Testis (tissue), 3 donors: Measurements from ENCODE around the gene SYAP1. TPM values are rescaled to one million over a fixed set of nuclear protein-coding genes. Genes with fewer than 3 reads are reported as not detected.
A peak's percentile ranks its signal among the peaks of the same experiment; 100 is the strongest.
"Not testable (repeated sequence)": the region's sequence is repeated elsewhere in the genome, so short reads cannot be mapped to it uniquely, and the experiment has no call there.

Experiments used
- DNase-seq: peaks from one replicate; pipeline ENCODE4 v3.0.0-alpha.2; 2019
- H3K27ac ChIP-seq, 2 donors: fragments of 200-600 bp; sonication (generic); one replicate each; pipeline ENCODE4 v1.5.1; 2019
- H3K27me3 ChIP-seq: fragments of 200-600 bp; sonication (generic); one replicate; pipeline ENCODE4 v1.5.1; 2019
- H3K36me3 ChIP-seq: fragments of 200-600 bp; sonication (generic); one replicate; pipeline ENCODE4 v1.5.1; 2017; ENCODE audit warnings: low read depth; ENCODE audit errors: missing control alignments
- H3K4me1 ChIP-seq: fragments of 200-600 bp; sonication (generic); one replicate; pipeline ENCODE4 v1.5.1; 2019
- H3K4me3 ChIP-seq, 2 donors: fragments of 200-600 bp; sonication (generic); one replicate each; pipeline ENCODE4 v1.5.1; 2017 to 2019
- H3K9me3 ChIP-seq: fragments of 200-600 bp; sonication (generic); one replicate; pipeline ENCODE4 v1.5.1; 2017
- CTCF ChIP-seq, 3 experiments: fragments of 450-650 bp in 2 of 3; fragments of 200-600 bp in 1 of 3; sonication (generic) in 1 of 3; IDR thresholded peaks; one replicate each; pipeline ENCODE4 v1.5.1; 2016 to 2019; ENCODE audit warnings: antibody characterized with exemption in 3 of 3, mild to moderate bottlenecking in 2 of 3, moderate library complexity in 1 of 3
- POLR2A ChIP-seq: fragments of 450-650 bp; IDR thresholded peaks from one replicate; pipeline ENCODE4 v1.6.1; 2017; ENCODE audit warnings: antibody characterized with exemption, mild to moderate bottlenecking, moderate library complexity
- WGBS, 2 donors: methylation state at CpG; one replicate each; pipeline ENCODE4 v1.1.5; 2018; 5-methylcytosine and 5-hydroxymethylcytosine counted together
- intact Hi-C: fragments of 100-400 bp; cut with DNase I; formaldehyde crosslinking; loops from one replicate; pipeline ENCODE4 v1.15.1; 2023; ENCODE audit warnings: low total_unique reads
- polyA plus RNA-seq: library from polyadenylated mRNA; stranded (reverse); fragments of 350-450 nt; fragmentation: Illumina TruSeq; extraction: RNeasy Lipid Tissue Mini Kit (QIAGEN cat#74804); gene quantifications from one replicate; pipeline ENCODE4 v1.2.3, GENCODE V29; 2014; ENCODE audit warnings: low read depth, low replicate concordance; ENCODE audit not compliant: insufficient read depth
- total RNA-seq, 2 donors: library from RNA; depleted of rRNA; stranded (reverse); fragments of >200 nt; gene quantifications; one replicate each; pipeline ENCODE4 v1.2.3, GENCODE V29; 2016

SYAP1 gene
- total and polyA plus RNA-seq, 3 donors from 2014 or later = 9.0 to 17.1 (median 15.6) TPM

GRCh38 chrX:16772460-16772859 is 53.0 kb downstream of the SYAP1 start:
- no peaks in the 10 kb centered on the region for H3K4me1 ChIP-seq
- H3K36me3 ChIP-seq = no peaks in the 10 kb centered on the region
- intact Hi-C loops = no loop called here
- no peak overlapping the region for H3K27ac ChIP-seq
- 42 to 67% methylated on average over 6 of the region's 6 CpGs for WGBS, 2 donors
- DNase-seq = peak; percentile 35
- no peak overlapping the region for H3K4me3 ChIP-seq
- TF ChIP-seq POLR2A (no peak), CTCF (IDR thresholded peaks at IDR 0.05) (no peak)
- no peaks in the 10 kb centered on the region for H3K9me3 ChIP-seq
- H3K27me3 ChIP-seq = no peaks in the 10 kb centered on the region

GRCh38 chrX:16774746-16775145 is 55.3 kb downstream of the SYAP1 start:
- no peak for DNase-seq
- 89 to 97% methylated on average over 2 of the region's 2 CpGs for WGBS, 2 donors
- H3K4me1 ChIP-seq = no peaks in the 10 kb centered on the region
- no peaks in the 10 kb centered on the region for H3K27me3 ChIP-seq
- H3K36me3 ChIP-seq = no peaks in the 10 kb centered on the region
- TF ChIP-seq POLR2A (no peak), CTCF (IDR thresholded peaks at IDR 0.05) (no peak)
- no peak overlapping the region for H3K4me3 ChIP-seq
- no peak overlapping the region for H3K27ac ChIP-seq
- intact Hi-C loops = no loop called here
- H3K9me3 ChIP-seq = no peaks in the 10 kb centered on the region

GRCh38 chrX:16778545-16778944 is 59.1 kb downstream of the SYAP1 start:
- no peaks in the 10 kb centered on the region for H3K4me1 ChIP-seq
- H3K27ac ChIP-seq = no peak overlapping the region
- intact Hi-C loops = no loop called here
- no peaks in the 10 kb centered on the region for H3K9me3 ChIP-seq
- DNase-seq = no peak
- TF ChIP-seq CTCF (IDR thresholded peaks at IDR 0.05) = no peak
- TF ChIP-seq POLR2A = no peak
- no peaks in the 10 kb centered on the region for H3K36me3 ChIP-seq
- no peaks in the 10 kb centered on the region for H3K27me3 ChIP-seq
- H3K4me3 ChIP-seq = no peak overlapping the region

- TF ChIP-seq CTCF (IDR thresholded peaks at IDR 0.05) (no peak), POLR2A (no peak)
- H3K9me3 ChIP-seq = no peaks in the 10 kb centered on the region
- H3K27ac ChIP-seq = no peak overlapping the region
- no peaks in the 10 kb centered on the region for H3K27me3 ChIP-seq
- no peaks in the 10 kb centered on the region for H3K4me1 ChIP-seq
- H3K4me3 ChIP-seq = no peak overlapping the region
- intact Hi-C loops = no loop called here
- no peak for DNase-seq
- no peaks in the 10 kb centered on the region for H3K36me3 ChIP-seq
Observed at GRCh38 chrX:16778993-16779392, 59.6 kb downstream of the SYAP1 start.

GRCh38 chrX:16779815-16780214 is 60.4 kb downstream of the SYAP1 start:
- 72 to 85% methylated on average over 2 of the region's 2 CpGs for WGBS, 2 donors
- H3K36me3 ChIP-seq, H3K27ac ChIP-seq, DNase-seq, H3K4me1 ChIP-seq, H3K4me3 ChIP-seq, H3K9me3 ChIP-seq, intact Hi-C loops, H3K27me3 ChIP-seq: not testable (repeated sequence)
